Spinal cord (tissue), 10 donors: ENCODE measurements around the gene XRCC6. TPM values are rescaled to one million over a fixed set of nuclear protein-coding genes. Genes with fewer than 3 reads are reported as not detected.
"Not testable (repeated sequence)": the region's sequence is repeated elsewhere in the genome, so short reads cannot be mapped to it uniquely, and the experiment has no call there.

Source experiments
- DNase-seq, 6 donors: peaks; one replicate each; pipeline versions ENCODE4 v3.0.0 to v3.0.0-alpha.2; 2013 to 2015; ENCODE audit warnings: low spot score in 6 of 6, low read depth in 4 of 6
- H3K27ac ChIP-seq: one replicate; pipeline ENCODE4 v1.5.1; 2013; ENCODE audit warnings: low read depth, low read length, control low read depth
- H3K27me3 ChIP-seq: one replicate; pipeline ENCODE4 v1.6.1; 2013; ENCODE audit warnings: low read length; ENCODE audit not compliant: control insufficient read depth, insufficient read depth
- H3K36me3 ChIP-seq: one replicate; pipeline ENCODE4 v1.6.1; 2013; ENCODE audit warnings: low read length; ENCODE audit not compliant: control insufficient read depth, insufficient read depth
- H3K4me1 ChIP-seq: one replicate; pipeline ENCODE4 v1.6.1; 2013; ENCODE audit warnings: low read length; ENCODE audit not compliant: control insufficient read depth, insufficient read depth
- H3K4me3 ChIP-seq: one replicate; pipeline ENCODE4 v1.5.1; 2013; ENCODE audit warnings: low read depth, low read length, control low read depth
- H3K9me3 ChIP-seq: one replicate; pipeline ENCODE4 v1.6.1; 2013; ENCODE audit warnings: low read length; ENCODE audit not compliant: control insufficient read depth, insufficient read depth
- WGBS: methylation state at CpG from one replicate; pipeline ENCODE4 v1.1.5; 2013; ENCODE audit warnings: missing lambda C conversion rate; ENCODE audit not compliant: insufficient coverage; 5-methylcytosine and 5-hydroxymethylcytosine counted together
- polyA plus RNA-seq, 2 donors: library from polyadenylated mRNA; unstranded; fragments of 120-200 nt; gene quantifications; one replicate each; pipeline ENCODE4 v1.2.1, GENCODE V29; 2013; ENCODE audit not compliant: insufficient read length in 2 of 2
- total RNA-seq, 2 donors: library from RNA; depleted of rRNA in 1 of 2; stranded (reverse); fragments of 120-200 nt in 1 of 2; fragments of >200 nt in 1 of 2; gene quantifications; one replicate each; pipeline versions ENCODE4 v1.2.3 to v1.2.4, GENCODE V29; 2013 to 2014
- donor health status: healthy.

Gene XRCC6
- total and polyA plus RNA-seq, 4 donors = 213 to 239 (median 220) TPM

DNA sequence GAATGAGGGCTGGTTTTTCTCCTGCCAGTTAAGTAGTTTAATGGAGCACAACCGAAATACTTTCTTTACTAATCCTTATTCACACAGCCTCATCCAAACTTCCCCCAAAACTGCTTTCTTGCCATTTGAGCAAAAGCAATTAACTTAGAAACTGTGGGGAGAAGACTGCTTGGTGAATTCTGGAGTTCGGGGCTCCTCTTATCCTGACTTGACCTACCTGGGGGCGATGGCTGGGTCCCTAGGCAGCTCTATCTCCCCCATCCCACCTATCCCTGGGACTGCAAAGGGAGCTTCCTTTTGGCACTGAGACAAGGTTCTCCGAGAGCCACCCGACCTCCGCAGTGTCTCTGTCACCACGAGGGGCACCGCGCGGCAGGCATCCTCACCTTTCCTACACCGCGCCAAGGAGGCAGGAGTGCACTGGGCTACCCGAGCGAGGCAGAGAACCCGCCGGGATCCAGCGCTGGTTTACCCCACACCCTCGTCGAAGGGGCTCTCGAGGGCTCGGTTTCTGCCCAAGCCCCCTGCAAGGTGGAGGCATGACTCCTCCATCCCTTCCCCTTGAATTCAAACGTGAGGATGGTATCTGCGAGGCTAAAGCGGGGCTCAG lies 1.0 kb upstream of the XRCC6 start:
- Histone ChIP-seq H3K36me3 (peaks cover 23% of the 10 kb centered on the region), H3K4me3 (peak overlapping the region; percentile 99), H3K27me3 (no peaks in the 10 kb centered on the region), H3K27ac (peak overlapping the region; percentile 70), H3K4me1 (peaks cover 8% of the 10 kb centered on the region), H3K9me3 (no peaks in the 10 kb centered on the region)
- DNase-seq = peak in 1 of 6 donors; percentile 29
- under 1% methylated on average over 22 of the region's 24 CpGs for WGBS

DNA sequence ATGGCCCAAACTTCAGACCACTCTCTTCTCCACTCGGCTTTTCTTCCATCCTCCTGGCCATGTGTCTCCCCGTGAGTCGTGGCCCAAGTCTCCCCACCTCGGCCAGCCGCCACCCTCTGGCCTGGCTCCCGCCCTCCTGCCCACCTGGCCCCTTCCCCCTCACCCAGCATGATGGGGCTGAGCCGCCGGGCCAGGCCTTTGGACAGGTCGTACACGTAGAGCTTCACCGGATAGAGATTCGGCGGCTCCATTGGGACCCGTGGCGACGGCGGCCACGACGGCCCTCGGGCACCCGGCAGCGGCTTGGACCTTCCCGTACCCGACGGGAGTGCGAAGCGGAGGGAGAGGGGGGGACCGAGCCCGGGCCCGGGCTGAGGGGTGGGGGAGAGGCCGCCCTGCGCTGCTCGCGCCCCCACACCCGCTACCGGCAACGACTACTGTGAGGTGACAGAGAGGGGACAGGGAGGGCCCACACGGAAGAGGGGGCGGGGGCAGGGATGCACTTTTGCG lies 451 bp upstream of the XRCC6 start, which contains the start of gene DESI1:
TSS of gene DESI1 (minus strand) at position 455 of the 510 bp plus-strand sequence. CDS start at position 251, 204 bp downstream.
- H3K4me3 ChIP-seq = peak within 1 kb of the TSS; percentile 99
- peaks cover 8% of the 10 kb centered on the region for H3K4me1 ChIP-seq
- no peaks in the 10 kb centered on the region for H3K9me3 ChIP-seq
- peaks cover 29% of the 10 kb centered on the region for H3K36me3 ChIP-seq
- DNase-seq = peak in 1 of 6 donors; percentile 13
- H3K27me3 ChIP-seq = no peaks in the 10 kb centered on the region
- under 1% methylated on average over 39 of the region's 40 CpGs for WGBS
- peak within 1 kb of the TSS; percentile 100 for H3K27ac ChIP-seq

DNA sequence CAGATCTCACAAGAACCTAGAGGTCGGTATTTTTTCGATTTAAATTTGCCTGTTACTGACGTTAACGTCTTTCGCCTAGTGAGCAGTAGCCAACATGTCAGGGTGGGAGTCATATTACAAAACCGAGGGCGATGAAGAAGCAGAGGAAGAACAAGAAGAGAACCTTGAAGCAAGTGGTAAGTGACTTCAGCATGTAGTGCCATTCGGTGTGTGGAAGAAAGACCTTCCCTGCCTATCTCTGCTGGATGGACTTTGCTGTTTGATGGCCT lies 750 bp downstream of the XRCC6 start:
- Histone ChIP-seq H3K36me3 (peaks cover 41% of the 10 kb centered on the region), H3K4me3 (peak overlapping the region; percentile 99), H3K27ac (peak overlapping the region; percentile 100), H3K9me3 (no peaks in the 10 kb centered on the region), H3K4me1 (peaks cover 8% of the 10 kb centered on the region), H3K27me3 (no peaks in the 10 kb centered on the region)
- DNase-seq = no peak
- 4% methylated on average over 8 of the region's 8 CpGs for WGBS

DNA sequence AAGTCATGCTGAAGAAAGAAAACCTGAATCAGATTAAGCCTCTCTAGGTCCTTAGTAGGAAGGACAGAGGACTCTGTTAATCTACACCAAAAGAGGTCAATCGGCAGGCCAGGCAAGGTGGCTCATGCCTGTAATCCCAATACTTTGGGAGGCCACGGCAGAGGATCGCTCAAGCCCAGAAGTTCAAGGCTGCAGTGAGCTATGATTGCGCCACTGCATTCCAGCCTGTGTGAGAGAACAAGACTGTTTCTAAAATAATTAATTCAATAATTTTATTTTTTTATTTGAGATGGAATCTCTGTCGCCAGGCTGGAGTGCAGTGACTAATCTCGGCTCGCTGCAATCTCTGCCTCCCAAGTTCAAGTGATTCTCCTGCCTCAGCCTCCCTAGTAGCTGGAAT lies 4.5 kb downstream of the XRCC6 start:
- Histone ChIP-seq H3K36me3 (peaks cover 70% of the 10 kb centered on the region), H3K27ac (no peak overlapping the region)
- no peak for DNase-seq

DNA sequence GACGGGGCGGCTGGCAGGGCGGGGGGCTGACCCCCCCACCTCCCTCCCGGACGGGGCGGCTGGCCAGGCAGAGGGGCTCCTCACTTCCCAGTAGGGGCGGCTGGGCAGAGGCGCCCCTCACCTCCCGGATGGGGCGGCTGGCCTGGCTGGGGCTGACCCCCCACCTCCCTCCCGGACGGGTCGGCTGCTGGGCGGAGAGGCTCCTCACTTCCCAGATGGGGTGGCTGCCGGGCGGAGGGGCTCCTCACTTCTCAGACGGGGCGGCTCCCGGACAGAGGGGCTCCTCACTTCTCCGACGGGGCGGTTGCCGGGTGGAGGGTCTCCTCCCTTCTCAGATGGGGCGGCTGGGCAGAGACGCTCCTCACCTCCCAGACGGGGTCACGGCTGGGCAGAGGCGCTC lies 10.0 kb downstream of the XRCC6 start:
- H3K27ac ChIP-seq, H3K27me3 ChIP-seq, DNase-seq, H3K9me3 ChIP-seq, H3K4me3 ChIP-seq, H3K4me1 ChIP-seq: not testable (repeated sequence)
- H3K36me3 ChIP-seq = peaks cover 78% of the 10 kb centered on the region
- WGBS = 97% methylated on average over 13 of the region's 28 CpGs

More for the DNA sequence above, 4.5 kb downstream of the XRCC6 start:
- no peaks in the 10 kb centered on the region for H3K27me3 ChIP-seq
- H3K4me1 ChIP-seq = no peaks in the 10 kb centered on the region
- H3K9me3 ChIP-seq = no peaks in the 10 kb centered on the region
- WGBS = 100% methylated on average over 1 of the region's 7 CpGs
- no peak overlapping the region for H3K4me3 ChIP-seq

DNA sequence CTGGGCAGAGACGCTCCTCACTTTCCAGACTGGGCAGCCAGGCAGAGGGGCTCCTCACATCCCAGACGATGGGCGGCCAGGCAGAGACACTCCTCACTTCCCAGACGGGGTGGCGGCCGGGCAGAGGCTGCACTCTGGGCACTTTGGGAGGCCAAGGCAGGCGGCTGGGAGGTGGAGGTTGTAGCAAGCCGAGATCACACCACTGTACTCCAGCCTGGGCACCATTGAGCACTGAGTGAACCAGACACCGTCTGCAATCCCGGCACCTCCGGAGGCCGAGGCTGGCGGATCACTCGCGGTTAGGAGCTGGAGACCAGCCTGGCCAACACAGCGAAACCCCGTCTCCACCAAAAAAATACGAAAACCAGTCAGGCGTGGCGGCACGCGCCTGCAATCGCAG lies 10.5 kb downstream of the XRCC6 start:
- H3K27me3 ChIP-seq, DNase-seq, H3K4me1 ChIP-seq, H3K4me3 ChIP-seq, H3K9me3 ChIP-seq, H3K27ac ChIP-seq: not testable (repeated sequence)
- WGBS = 90% methylated on average over 2 of the region's 23 CpGs
- H3K36me3 ChIP-seq = peaks cover 77% of the 10 kb centered on the region

DNA sequence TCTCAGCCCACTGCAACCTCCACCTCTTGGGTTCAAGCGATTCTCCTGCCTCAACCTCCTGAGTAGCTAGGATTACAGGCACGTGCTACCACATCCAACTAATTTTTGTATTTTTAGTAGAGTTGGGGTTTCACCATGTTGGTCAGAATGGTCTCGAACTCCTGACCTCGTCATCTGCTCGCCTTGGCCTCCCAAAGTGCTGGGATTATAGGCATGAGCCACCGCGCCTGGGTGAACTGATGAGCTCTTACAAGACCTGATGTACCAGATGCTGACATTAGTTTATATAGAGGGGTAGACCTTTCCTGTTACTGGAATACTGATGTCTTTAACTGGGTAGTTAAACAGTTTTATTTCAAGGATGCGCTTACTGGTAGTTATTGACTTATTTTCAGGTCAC lies 13.5 kb downstream of the XRCC6 start:
- DNase-seq, H3K9me3 ChIP-seq, H3K27ac ChIP-seq, H3K4me3 ChIP-seq, H3K4me1 ChIP-seq, H3K27me3 ChIP-seq: not testable (repeated sequence)
- peaks cover 79% of the 10 kb centered on the region for H3K36me3 ChIP-seq
- 100% methylated on average over 5 of the region's 8 CpGs for WGBS

DNA sequence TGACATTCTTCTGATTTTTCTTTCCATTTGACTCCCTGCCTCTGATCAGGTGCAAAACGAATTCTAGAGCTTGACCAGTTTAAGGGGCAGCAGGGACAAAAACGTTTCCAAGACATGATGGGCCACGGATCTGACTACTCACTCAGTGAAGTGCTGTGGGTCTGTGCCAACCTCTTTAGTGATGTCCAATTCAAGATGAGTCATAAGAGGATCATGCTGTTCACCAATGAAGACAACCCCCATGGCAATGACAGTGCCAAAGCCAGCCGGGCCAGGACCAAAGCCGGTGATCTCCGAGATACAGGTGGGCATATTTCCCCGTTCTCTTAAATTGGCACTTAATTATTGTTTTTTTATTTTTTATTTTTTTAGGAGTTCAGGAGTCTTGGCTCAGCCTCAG lies 15.4 kb downstream of the XRCC6 start:
- no peak overlapping the region for H3K4me3 ChIP-seq
- no peaks in the 10 kb centered on the region for H3K4me1 ChIP-seq
- H3K27ac ChIP-seq = no peak overlapping the region
- no peaks in the 10 kb centered on the region for H3K9me3 ChIP-seq
- H3K27me3 ChIP-seq = no peaks in the 10 kb centered on the region
- WGBS = 86% methylated on average over 3 of the region's 7 CpGs
- H3K36me3 ChIP-seq = peaks cover 78% of the 10 kb centered on the region
- no peak for DNase-seq

DNA sequence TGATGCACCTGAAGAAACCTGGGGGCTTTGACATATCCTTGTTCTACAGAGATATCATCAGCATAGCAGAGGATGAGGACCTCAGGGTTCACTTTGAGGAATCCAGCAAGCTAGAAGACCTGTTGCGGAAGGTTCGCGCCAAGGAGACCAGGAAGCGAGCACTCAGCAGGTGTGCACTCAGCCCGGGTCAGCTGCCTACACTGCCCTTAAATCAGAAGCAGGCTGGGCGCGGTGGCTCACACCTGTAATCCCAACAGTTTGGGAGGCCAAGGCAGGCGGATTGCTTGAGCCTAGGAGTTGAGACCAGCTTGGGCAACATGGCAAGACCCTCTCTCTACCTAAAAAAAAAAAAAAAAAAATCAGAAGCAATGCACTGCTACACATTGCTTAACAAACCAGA lies 16.5 kb downstream of the XRCC6 start:
- H3K36me3 ChIP-seq = peaks cover 74% of the 10 kb centered on the region
- H3K27me3 ChIP-seq, H3K4me3 ChIP-seq, H3K27ac ChIP-seq, H3K4me1 ChIP-seq, DNase-seq, H3K9me3 ChIP-seq: not testable (repeated sequence)
- WGBS = 98% methylated on average over 8 of the region's 8 CpGs

DNA sequence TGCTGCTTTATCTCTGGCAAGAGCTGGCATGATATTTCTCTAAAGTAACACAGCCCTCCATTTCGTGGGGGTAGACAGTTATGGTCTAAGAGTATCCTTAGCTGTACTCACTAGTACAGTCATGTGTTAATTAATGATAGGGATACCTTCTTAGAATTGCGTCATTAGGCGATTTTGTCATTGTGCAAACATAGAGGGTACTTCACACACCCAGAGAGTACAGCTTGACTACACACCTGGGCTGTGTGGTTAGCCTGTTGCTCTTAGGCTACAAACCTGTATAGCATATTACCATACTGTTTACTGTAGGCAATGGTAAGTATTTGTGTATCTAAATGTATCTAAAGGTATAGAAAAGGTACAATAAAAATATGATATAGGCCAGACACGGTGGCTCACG lies 17.0 kb downstream of the XRCC6 start:
- H3K27me3 ChIP-seq = no peaks in the 10 kb centered on the region
- H3K27ac ChIP-seq = no peak overlapping the region
- WGBS = no CpG with 5 or more reads among the region's 5 CpGs
- H3K4me1 ChIP-seq = no peaks in the 10 kb centered on the region
- H3K36me3 ChIP-seq = peaks cover 73% of the 10 kb centered on the region
- no peak overlapping the region for H3K4me3 ChIP-seq
- DNase-seq = no peak
- no peaks in the 10 kb centered on the region for H3K9me3 ChIP-seq
